ENCODE results near the gene RUFY3. TPM values are rescaled to one million over a fixed set of nuclear protein-coding genes. Genes with fewer than 3 reads are reported as not detected.
"Not testable (repeated sequence)": the region's sequence is repeated elsewhere in the genome, so short reads cannot be mapped to it uniquely, and the experiment has no call there.

Gene RUFY3
- polyA plus RNA-seq, 3 donors: 11.1 to 37.3 (median 12.5) TPM

GRCh38 chr4:70681704-70682103, 40.1 kb upstream of the RUFY3 start:
- no peak overlapping the region for H2AFZ ChIP-seq (ENCODE audit: insufficient read depth, low read depth, low read length, poor library complexity, severe bottlenecking)
- no peak for DNase-seq
- intact Hi-C loops (cut with micrococcal nuclease): loop anchor here in 1 of 2 donors (10.0 kb wide), 1 partner anchor 163 kb away; no protein-coding TSS in a partner anchor
- no peaks in the 10 kb centered on the region for H3K4me1 ChIP-seq (ENCODE audit: control insufficient read depth in 1 of 2, insufficient read depth in 2 of 2, low read length in 2 of 2)
- no peak for TF ChIP-seq CTCF (IDR thresholded peaks at IDR 0.05)
- Mint-ChIP-seq H3K9me3 (peaks cover 0 to 1% (median 0%) of the 10 kb centered on the region in 7 donors), H3K36me3 (no peaks in the 10 kb centered on the region), H3K27me3 (ENCODE audit: low read depth in 3 of 3) (peaks cover 0 to 4% (median 0%) of the 10 kb centered on the region in 3 donors), H3K4me3 (no peak overlapping the region), H3K27ac (no peak overlapping the region), H3K4me1 (no peaks in the 10 kb centered on the region)
- no peaks in the 10 kb centered on the region for H3K36me3 ChIP-seq (replicated peaks in 1 of 2; ENCODE audit: control insufficient read depth in 1 of 2, insufficient read depth in 2 of 2, low read length in 2 of 2)
- H3K4me3 ChIP-seq (replicated peaks in 1 of 3; ENCODE audit: low read depth in 2 of 3, low read length in 3 of 3): no peak overlapping the region
- H3K79me2 ChIP-seq (ENCODE audit: insufficient read depth, low read length): no peaks in the 10 kb centered on the region
- no peaks in the 10 kb centered on the region for H3K27me3 ChIP-seq (ENCODE audit: control insufficient read depth in 2 of 2, insufficient read depth in 2 of 2, low read length in 2 of 2)
- no peaks in the 10 kb centered on the region for H4K20me1 ChIP-seq (ENCODE audit: insufficient read depth, low read length)
- no peak overlapping the region for H3K27ac ChIP-seq (ENCODE audit: low read depth in 1 of 2, low read length in 2 of 2)
- H3K9me3 ChIP-seq (replicated peaks in 1 of 2; ENCODE audit: control insufficient read depth in 1 of 2, insufficient read depth in 1 of 2, low read length in 2 of 2): no peaks in the 10 kb centered on the region
- H3K9ac ChIP-seq (ENCODE audit: insufficient read depth, low read length, poor library complexity, severe bottlenecking): no peak overlapping the region
- H3K4me2 ChIP-seq (replicated peaks; ENCODE audit: extremely low read depth, low read length, poor library complexity, severe bottlenecking): no peak overlapping the region

- H3K27me3 ChIP-seq (ENCODE audit: control insufficient read depth in 2 of 2, insufficient read depth in 2 of 2, low read length in 2 of 2); H3K36me3 ChIP-seq (replicated peaks in 1 of 2; ENCODE audit: control insufficient read depth in 1 of 2, insufficient read depth in 2 of 2, low read length in 2 of 2); H2AFZ ChIP-seq (ENCODE audit: insufficient read depth, low read depth, low read length, poor library complexity, severe bottlenecking); DNase-seq; H3K36me3 Mint-ChIP-seq; H3K9me3 ChIP-seq (replicated peaks in 1 of 2; ENCODE audit: control insufficient read depth in 1 of 2, insufficient read depth in 1 of 2, low read length in 2 of 2); H3K27me3 Mint-ChIP-seq (ENCODE audit: low read depth in 3 of 3); H3K79me2 ChIP-seq (ENCODE audit: insufficient read depth, low read length); H3K4me3 ChIP-seq (replicated peaks in 1 of 3; ENCODE audit: low read depth in 2 of 3, low read length in 3 of 3); H3K9me3 Mint-ChIP-seq; H3K9ac ChIP-seq (ENCODE audit: insufficient read depth, low read length, poor library complexity, severe bottlenecking); H3K4me1 Mint-ChIP-seq; H3K4me1 ChIP-seq (ENCODE audit: control insufficient read depth in 1 of 2, insufficient read depth in 2 of 2, low read length in 2 of 2); H3K4me2 ChIP-seq (replicated peaks; ENCODE audit: extremely low read depth, low read length, poor library complexity, severe bottlenecking); H3K27ac ChIP-seq (ENCODE audit: low read depth in 1 of 2, low read length in 2 of 2); H3K4me3 Mint-ChIP-seq; H4K20me1 ChIP-seq (ENCODE audit: insufficient read depth, low read length): not testable (repeated sequence)
- WGBS (ENCODE audit: insufficient coverage): no CpG with 5 or more reads among the region's 3 CpGs
- intact Hi-C loops (cut with micrococcal nuclease): loop anchor here in 1 of 2 donors (10.0 kb wide), 1 partner anchor 163 kb away; no protein-coding TSS in a partner anchor
- peak overlapping the region in 1 of 7 donors; percentile 41 for H3K27ac Mint-ChIP-seq
Measured at GRCh38 chr4:70682142-70682541, 39.6 kb upstream of the RUFY3 start.

Measured in CD14-positive monocyte (primary cell).